GM12892 (cell line): Measurements from ENCODE around the gene VAMP7.

Experiments
- POLR2A ChIP-seq: IDR thresholded peaks from 2 replicates; pipeline ENCODE4 v1.6.1; 2011; ENCODE audit warnings: low read depth, low read length, control low read depth
- POLR2AphosphoS5 ChIP-seq: IDR thresholded peaks from 2 replicates; pipeline ENCODE4 v1.6.1; 2011; ENCODE audit warnings: low read depth, low read length, control low read depth
- TAF1 ChIP-seq: IDR thresholded peaks from 2 replicates; pipeline ENCODE4 v1.6.1; 2011; ENCODE audit warnings: low read depth, mild to moderate bottlenecking, control low read depth, low read length, borderline replicate concordance

- TF ChIP-seq POLR2A (no peak), POLR2AphosphoS5 (no peak), TAF1 (no peak)
Measured at GRCh38 chrX:155967653-155968325, 86.6 kb downstream of the VAMP7 start.
